CD14-positive monocyte (primary cell): ENCODE measurements around the gene NDUFS4. TPM values are rescaled to one million over a fixed set of nuclear protein-coding genes. Genes with fewer than 3 reads are reported as not detected.

Source experiments
- DNase-seq, 3 donors: peaks; one replicate each; pipeline ENCODE4 v3.0.0-alpha.2; 2011 to 2022
- H2AFZ ChIP-seq: 2 replicates; pipeline ENCODE4 v1.6.0; 2012; ENCODE audit warnings: mild to moderate bottlenecking, low read depth, low read length, inconsistent platforms; ENCODE audit not compliant: insufficient read depth, poor library complexity, severe bottlenecking
- H3K27ac ChIP-seq, 2 donors: 1 replicate in 1 of 2; 2 replicates in 1 of 2; pipeline ENCODE4 v1.5.1; 2012 to 2013; ENCODE audit warnings: low read length in 2 of 2, control low read depth in 1 of 2, inconsistent platforms in 1 of 2, low read depth in 1 of 2, mild to moderate bottlenecking in 1 of 2
- H3K27me3 ChIP-seq, 2 donors: one replicate each; pipeline versions ENCODE4 v1.6.0 to v1.6.1; 2011 to 2013; ENCODE audit warnings: low read length in 2 of 2; ENCODE audit not compliant: control insufficient read depth in 2 of 2, insufficient read depth in 2 of 2
- H3K36me3 ChIP-seq, 2 donors: replicated peaks in 1 of 2; 1 replicate in 1 of 2; 2 replicates in 1 of 2; pipeline versions ENCODE4 v1.5.1 to v1.6.1; 2012 to 2013; ENCODE audit warnings: low read length in 2 of 2, control low read depth in 1 of 2, inconsistent platforms in 1 of 2, mild to moderate bottlenecking in 1 of 2; ENCODE audit not compliant: insufficient read depth in 2 of 2, control insufficient read depth in 1 of 2
- H3K4me1 ChIP-seq, 2 donors: 1 replicate in 1 of 2; 2 replicates in 1 of 2; pipeline versions ENCODE4 v1.5.1 to v1.6.1; 2012 to 2013; ENCODE audit warnings: low read length in 2 of 2, control low read depth in 1 of 2, inconsistent platforms in 1 of 2, mild to moderate bottlenecking in 1 of 2, moderate library complexity in 1 of 2; ENCODE audit not compliant: insufficient read depth in 2 of 2, control insufficient read depth in 1 of 2
- H3K4me2 ChIP-seq: replicated peaks from 2 replicates; pipeline ENCODE3; 2012; ENCODE audit warnings: low read length, moderate library complexity, mild to moderate bottlenecking; ENCODE audit not compliant: poor library complexity, severe bottlenecking; ENCODE audit errors: extremely low read depth
- H3K4me3 ChIP-seq, 3 experiments: fragments of 200-600 bp in 1 of 3; sonication (generic) in 1 of 3; replicated peaks in 1 of 3; 1 replicate in 2 of 3; 2 replicates in 1 of 3; pipeline ENCODE4 v1.5.1; 2011 to 2013; ENCODE audit warnings: low read length in 3 of 3, mild to moderate bottlenecking in 3 of 3, control low read depth in 2 of 3, low read depth in 2 of 3, inconsistent platforms in 1 of 3, moderate library complexity in 1 of 3
- H3K79me2 ChIP-seq: 2 replicates; pipeline ENCODE4 v1.6.0; 2012; ENCODE audit warnings: mild to moderate bottlenecking, control low read depth, inconsistent platforms, low read length, moderate library complexity; ENCODE audit not compliant: insufficient read depth
- H3K9ac ChIP-seq: 2 replicates; pipeline ENCODE4 v1.6.0; 2017; ENCODE audit warnings: low read length, mild to moderate bottlenecking; ENCODE audit not compliant: insufficient read depth, poor library complexity, severe bottlenecking
- H3K9me3 ChIP-seq, 2 donors: replicated peaks in 1 of 2; 1 replicate in 1 of 2; 2 replicates in 1 of 2; pipeline versions ENCODE4 v1.5.1 to v1.6.1; 2012 to 2013; ENCODE audit warnings: low read length in 2 of 2, control low read depth in 1 of 2; ENCODE audit not compliant: control insufficient read depth in 1 of 2, insufficient read depth in 1 of 2
- H4K20me1 ChIP-seq: 2 replicates; pipeline ENCODE4 v1.6.0; 2012; ENCODE audit warnings: mild to moderate bottlenecking, low read length, control low read depth, moderate library complexity; ENCODE audit not compliant: insufficient read depth
- H3K27ac Mint-ChIP-seq, 7 donors: one replicate each; pipeline ENCODE4 v1.8.0; 2020; ENCODE audit warnings: mild to moderate bottlenecking in 7 of 7, mixed read lengths in 7 of 7, moderate library complexity in 6 of 7, inconsistent platforms in 2 of 7
- H3K27me3 Mint-ChIP-seq, 3 donors: one replicate each; pipeline ENCODE4 v1.8.0; 2021 to 2022; ENCODE audit warnings: low read depth in 3 of 3, mild to moderate bottlenecking in 3 of 3, mixed read lengths in 3 of 3, moderate library complexity in 3 of 3, inconsistent platforms in 1 of 3
- H3K36me3 Mint-ChIP-seq, 2 donors: one replicate each; pipeline ENCODE4 v1.8.0; 2020; ENCODE audit warnings: mixed read lengths in 2 of 2, inconsistent platforms in 1 of 2, mild to moderate bottlenecking in 1 of 2
- H3K4me1 Mint-ChIP-seq: one replicate; pipeline ENCODE4 v1.8.0; 2020; ENCODE audit warnings: mild to moderate bottlenecking, mixed read lengths
- H3K4me3 Mint-ChIP-seq, 2 donors: one replicate each; pipeline ENCODE4 v1.8.0; 2020; ENCODE audit warnings: mild to moderate bottlenecking in 2 of 2, mixed read lengths in 2 of 2, moderate library complexity in 1 of 2
- H3K9me3 Mint-ChIP-seq, 7 donors: one replicate each; pipeline ENCODE4 v1.8.0; 2020 to 2022; ENCODE audit warnings: mixed read lengths in 7 of 7, mild to moderate bottlenecking in 6 of 7, moderate library complexity in 6 of 7, inconsistent platforms in 2 of 7
- WGBS: methylation state at CpG from one replicate; pipeline ENCODE4 v1.1.5; 2013; ENCODE audit warnings: missing lambda C conversion rate; ENCODE audit not compliant: insufficient coverage; 5-methylcytosine and 5-hydroxymethylcytosine counted together
- intact Hi-C, 2 donors: fragments of 100-400 bp; cut with micrococcal nuclease; formaldehyde crosslinking; loops; one replicate each; pipeline versions ENCODE4 v1.15.0 to v1.15.1; 2023
- polyA plus RNA-seq, 3 donors: library from polyadenylated mRNA; depleted of rRNA in 1 of 3; unstranded in 2 of 3; stranded (reverse) in 1 of 3; fragments of 300-500 nt in 2 of 3; fragments of >200 nt in 1 of 3; fragmentation: Illumina TruSeq in 2 of 3; gene quantifications; 1 replicate in 2 of 3; 2 replicates in 1 of 3; pipeline ENCODE4 v1.2.3, GENCODE V29; 2012 to 2021
- TF ChIP-seq, protein P1 (sequence below): fragments of 200-600 bp; IDR thresholded peaks from one replicate; pipeline ENCODE4 v1.8.0; 2022; ENCODE audit warnings: antibody characterized with exemption, mild to moderate bottlenecking

Gene NDUFS4
- polyA plus RNA-seq, 3 donors = 42.5 to 118 (median 111) TPM

DNA sequence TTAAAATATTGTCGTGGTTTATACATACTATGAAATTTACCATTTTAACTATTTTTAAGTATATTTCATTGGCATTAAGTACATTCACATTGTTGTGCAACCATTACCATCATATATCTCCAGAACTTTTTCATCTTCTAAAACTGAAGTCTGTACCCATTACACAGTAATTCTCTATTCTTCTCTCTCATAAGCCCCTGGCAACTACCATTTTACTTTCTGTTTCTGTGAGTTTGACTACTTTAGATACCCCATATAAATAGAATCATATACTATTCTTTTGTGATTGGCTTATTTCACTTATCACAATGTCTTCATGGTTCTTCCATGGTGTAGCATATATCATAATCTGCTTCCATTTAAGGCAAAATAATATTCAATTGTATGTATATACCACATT, 30.3 kb downstream of the NDUFS4 start:
- no peaks in the 10 kb centered on the region for H3K9me3 ChIP-seq
- no peak for DNase-seq
- no peak overlapping the region for H3K4me3 ChIP-seq
- H3K27ac ChIP-seq = no peak overlapping the region
- H3K79me2 ChIP-seq = peaks cover 91% of the 10 kb centered on the region
- H3K4me1 ChIP-seq = no peaks in the 10 kb centered on the region
- H3K36me3 ChIP-seq = no peaks in the 10 kb centered on the region
- peaks cover 73% of the 10 kb centered on the region for H4K20me1 ChIP-seq
- WGBS = no CpG with 5 or more reads among the region's 1 CpG
- Mint-ChIP-seq H3K4me3 (no peak overlapping the region), H3K27ac (no peak overlapping the region), H3K36me3 (peaks cover 0 to 6% of the 10 kb centered on the region in 2 donors), H3K4me1 (peaks cover 2% of the 10 kb centered on the region), H3K27me3 (no peaks in the 10 kb centered on the region), H3K9me3 (peaks cover 0 to 5% (median 1%) of the 10 kb centered on the region in 7 donors)
- intact Hi-C loops = no loop called here
- TF ChIP-seq, protein P1, sequence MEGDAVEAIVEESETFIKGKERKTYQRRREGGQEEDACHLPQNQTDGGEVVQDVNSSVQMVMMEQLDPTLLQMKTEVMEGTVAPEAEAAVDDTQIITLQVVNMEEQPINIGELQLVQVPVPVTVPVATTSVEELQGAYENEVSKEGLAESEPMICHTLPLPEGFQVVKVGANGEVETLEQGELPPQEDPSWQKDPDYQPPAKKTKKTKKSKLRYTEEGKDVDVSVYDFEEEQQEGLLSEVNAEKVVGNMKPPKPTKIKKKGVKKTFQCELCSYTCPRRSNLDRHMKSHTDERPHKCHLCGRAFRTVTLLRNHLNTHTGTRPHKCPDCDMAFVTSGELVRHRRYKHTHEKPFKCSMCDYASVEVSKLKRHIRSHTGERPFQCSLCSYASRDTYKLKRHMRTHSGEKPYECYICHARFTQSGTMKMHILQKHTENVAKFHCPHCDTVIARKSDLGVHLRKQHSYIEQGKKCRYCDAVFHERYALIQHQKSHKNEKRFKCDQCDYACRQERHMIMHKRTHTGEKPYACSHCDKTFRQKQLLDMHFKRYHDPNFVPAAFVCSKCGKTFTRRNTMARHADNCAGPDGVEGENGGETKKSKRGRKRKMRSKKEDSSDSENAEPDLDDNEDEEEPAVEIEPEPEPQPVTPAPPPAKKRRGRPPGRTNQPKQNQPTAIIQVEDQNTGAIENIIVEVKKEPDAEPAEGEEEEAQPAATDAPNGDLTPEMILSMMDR = no peak
- no peaks in the 10 kb centered on the region for H3K27me3 ChIP-seq
- H3K9ac ChIP-seq = no peak overlapping the region
- no peak overlapping the region for H3K4me2 ChIP-seq
- H2AFZ ChIP-seq = no peak overlapping the region

- Histone ChIP-seq H3K27ac (no peak overlapping the region), H3K9me3 (no peaks in the 10 kb centered on the region), H3K4me2 (no peak overlapping the region), H3K36me3 (no peaks in the 10 kb centered on the region), H3K4me1 (no peaks in the 10 kb centered on the region), H3K27me3 (no peaks in the 10 kb centered on the region), H4K20me1 (peaks cover 69% of the 10 kb centered on the region), H3K4me3 (no peak overlapping the region), H3K9ac (no peak overlapping the region), H2AFZ (no peak overlapping the region), H3K79me2 (peaks cover 83% of the 10 kb centered on the region)
- Mint-ChIP-seq H3K27ac (no peak overlapping the region), H3K36me3 (peaks cover 7 to 12% of the 10 kb centered on the region in 2 donors), H3K27me3 (no peaks in the 10 kb centered on the region), H3K9me3 (peaks cover 0 to 5% (median under 1%) of the 10 kb centered on the region in 7 donors), H3K4me1 (no peaks in the 10 kb centered on the region), H3K4me3 (no peak overlapping the region)
- intact Hi-C loops = no loop called here
- no CpG with 5 or more reads among the region's 1 CpG for WGBS
- TF ChIP-seq, protein P1 = no peak
- DNase-seq = no peak
Measured at GRCh38 chr5:53594419-53594818, 34.0 kb downstream of the NDUFS4 start.
